ENCODE data around the gene SERPINB12. TPM values are rescaled to one million over a fixed set of nuclear protein-coding genes. Genes with fewer than 3 reads are reported as not detected.

The SERPINB12 gene
- total RNA-seq, 2 donors from 2014 or later: not detected

DNA sequence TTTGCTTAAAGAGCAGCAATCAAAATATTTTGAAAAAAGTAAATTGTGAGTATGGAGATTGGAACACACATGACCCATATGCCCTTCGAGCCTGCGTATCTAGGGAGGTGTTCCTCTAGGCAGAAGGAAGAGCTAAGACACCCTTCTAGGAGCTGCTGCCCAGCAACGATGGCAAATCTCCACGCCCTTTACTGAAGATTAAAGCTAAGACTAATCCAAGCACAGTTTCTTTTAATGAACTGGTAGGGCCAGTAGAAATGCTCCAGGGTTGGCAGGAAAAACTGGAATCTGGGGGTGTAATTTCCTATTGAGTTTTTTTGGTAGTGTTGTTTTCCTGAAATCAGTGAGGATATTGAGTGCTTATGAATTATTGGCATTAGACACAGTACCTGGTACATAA lies 44.3 kb downstream of the SERPINB12 start:
- no peak for TF ChIP-seq CTCF (IDR thresholded peaks at IDR 0.05)
- Histone ChIP-seq H3K27ac (no peak overlapping the region), H3K27me3 (replicated peaks; ENCODE audit: insufficient read depth) (no peaks in the 10 kb centered on the region), H3K4me1 (ENCODE audit: control insufficient read depth in 1 of 2, low read depth in 2 of 2) (no peaks in the 10 kb centered on the region), H3K9me3 (no peaks in the 10 kb centered on the region), H3K4me3 (no peak overlapping the region), H3K36me3 (no peaks in the 10 kb centered on the region)
- DNase-seq (ENCODE audit: low spot score) (no peak), ATAC-seq (ENCODE audit: insufficient number of reproducible peaks, low FRiP score, low read depth) (no peak)

- no peak within 1 kb of the TSS for H3K4me3 ChIP-seq
- DNase-seq (ENCODE audit: low spot score) (no peak), ATAC-seq (ENCODE audit: insufficient number of reproducible peaks, low FRiP score, low read depth) (no peak)
- TF ChIP-seq CTCF (IDR thresholded peaks at IDR 0.05): no peak
- H3K4me1 ChIP-seq (ENCODE audit: control insufficient read depth in 1 of 2, low read depth in 2 of 2): no peaks in the 10 kb centered on the region
- no peak within 1 kb of the TSS for H3K27ac ChIP-seq
- H3K27me3 ChIP-seq (replicated peaks; ENCODE audit: insufficient read depth): no peaks in the 10 kb centered on the region
- H3K36me3 ChIP-seq: no peaks in the 10 kb centered on the region
- H3K9me3 ChIP-seq: no peaks in the 10 kb centered on the region
Observed at GRCh38 chr18:63586966-63587365, 44.8 kb downstream of the SERPINB12 start, which contains the start of gene SERPINB13. Gene SERPINB13 (plus strand): TSS chr18:63587343. CDS start chr18:63588668, 1,325 bp downstream.

GRCh38 chr18:63588909-63589308 lies 46.7 kb downstream of the SERPINB12 start:
- Histone ChIP-seq H3K4me1 (ENCODE audit: control insufficient read depth in 1 of 2, low read depth in 2 of 2) (no peaks in the 10 kb centered on the region), H3K27ac (no peak overlapping the region), H3K36me3 (no peaks in the 10 kb centered on the region), H3K27me3 (replicated peaks; ENCODE audit: insufficient read depth) (no peaks in the 10 kb centered on the region), H3K4me3 (no peak overlapping the region), H3K9me3 (no peaks in the 10 kb centered on the region)
- DNase-seq (ENCODE audit: low spot score) (no peak), ATAC-seq (ENCODE audit: insufficient number of reproducible peaks, low FRiP score, low read depth) (no peak)
- TF ChIP-seq CTCF (IDR thresholded peaks at IDR 0.05): no peak

DNA sequence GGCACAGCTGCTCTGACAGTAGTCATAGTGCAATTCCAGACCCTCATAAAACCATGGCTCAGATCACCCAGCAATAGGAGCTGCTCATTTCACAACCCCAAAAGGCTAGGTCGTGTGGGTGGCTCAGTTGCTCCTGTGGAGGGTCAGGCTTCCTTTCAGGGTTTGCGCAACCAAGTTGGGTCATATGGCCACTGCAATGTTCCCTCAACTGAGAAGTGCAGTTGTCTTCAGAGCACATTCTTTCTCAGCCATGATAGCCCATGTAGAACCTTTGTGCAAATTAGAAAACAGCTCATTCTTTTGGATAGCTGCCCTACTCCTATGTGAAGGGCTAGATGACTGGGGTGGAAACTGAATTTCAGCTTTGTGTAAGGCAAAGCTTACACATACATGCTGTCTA lies 48.2 kb downstream of the SERPINB12 start:
- Histone ChIP-seq H3K27me3 (replicated peaks; ENCODE audit: insufficient read depth) (no peaks in the 10 kb centered on the region), H3K36me3 (no peaks in the 10 kb centered on the region), H3K9me3 (no peaks in the 10 kb centered on the region), H3K27ac (no peak overlapping the region), H3K4me3 (no peak overlapping the region), H3K4me1 (ENCODE audit: control insufficient read depth in 1 of 2, low read depth in 2 of 2) (no peaks in the 10 kb centered on the region)
- no peak for TF ChIP-seq CTCF (IDR thresholded peaks at IDR 0.05)
- ATAC-seq (ENCODE audit: insufficient number of reproducible peaks, low FRiP score, low read depth) (no peak), DNase-seq (ENCODE audit: low spot score) (no peak)

- Histone ChIP-seq H3K4me1 (ENCODE audit: control insufficient read depth in 1 of 2, low read depth in 2 of 2) (no peaks in the 10 kb centered on the region), H3K9me3 (no peaks in the 10 kb centered on the region), H3K36me3 (no peaks in the 10 kb centered on the region), H3K27ac (no peak overlapping the region), H3K27me3 (replicated peaks; ENCODE audit: insufficient read depth) (no peaks in the 10 kb centered on the region), H3K4me3 (no peak overlapping the region)
- TF ChIP-seq CTCF (IDR thresholded peaks at IDR 0.05): no peak
- DNase-seq (ENCODE audit: low spot score): no peak
- no peak for ATAC-seq (ENCODE audit: insufficient number of reproducible peaks, low FRiP score, low read depth)
Observed at GRCh38 chr18:63590966-63591695, 49.0 kb downstream of the SERPINB12 start.
